K562 (cell line): ENCODE measurements around the gene KHDRBS2. TPM values are rescaled to one million over a fixed set of nuclear protein-coding genes. Genes with fewer than 3 reads are reported as not detected.

ENCODE experiments used
- ATAC-seq: fragments of 200-7000 bp; cut with Tn5 transposase; 3 replicates; pipeline ENCODE4 v1.9.1; 2020; ENCODE audit warnings: moderate library complexity
- BruUV-seq: library from RNA; stranded (reverse); fragments of 400-500 nt; replicated peaks from 2 replicates; lab custom pipeline; 2021; lab: Mats Ljungman, UMichigan
- CTCF ChIA-PET: fragments of 300-600 bp; formaldehyde crosslinking; extraction: SDS; loops from one replicate; lab custom pipeline; 2021; ENCODE audit warnings: low intra/inter-chr PET ratio; lab: Yijun Ruan, JAX
- POLR2A ChIA-PET: fragments of 300-600, 350-650 bp; sonication (Branson Sonifier 250); formaldehyde crosslinking; extraction: SDS; loops from one replicate; lab custom pipeline; 2021; ENCODE audit warnings: antibody characterized with exemption, inconsistent platforms; lab: Yijun Ruan, JAX
- DNase-seq, 4 experiments: peaks; one replicate each; pipeline versions ENCODE4 v3.0.0 to v3.0.0-alpha.2; 2011 to 2018; ENCODE audit warnings: low spot score in 3 of 4, mixed read lengths in 3 of 4; ENCODE audit errors: extremely low read depth in 1 of 4
- FAIRE-seq: peaks from 2 replicates; lab custom pipeline; 2011; peaks lifted over from hg19 to GRCh38; lab: Jason Lieb, UNC
- H2AFZ ChIP-seq: 2 replicates; pipeline ENCODE4 v1.6.0; 2011; ENCODE audit warnings: low read depth, low read length, control low read depth, inconsistent platforms
- H3K27ac ChIP-seq: fragments of 200-600 bp; 3 replicates; pipeline ENCODE4 v1.8.0; 2011; ENCODE audit warnings: low read depth, mild to moderate bottlenecking, control low read depth, inconsistent platforms, low read length, moderate library complexity, mixed read lengths; ENCODE audit errors: extremely low read depth
- H3K27me3 ChIP-seq, 2 experiments: fragments of 300-600 bp in 1 of 2; 2 replicates in 1 of 2; 3 replicates in 1 of 2; pipeline versions ENCODE4 v1.6.0 to v1.8.0; 2011; ENCODE audit warnings: inconsistent platforms in 2 of 2, low read length in 2 of 2, mild to moderate bottlenecking in 1 of 2, mixed read lengths in 1 of 2, moderate library complexity in 1 of 2; ENCODE audit not compliant: control insufficient read depth in 2 of 2, insufficient read depth in 2 of 2
- H3K36me3 ChIP-seq: fragments of 300-600 bp; 3 replicates; pipeline ENCODE4 v1.8.0; 2011; ENCODE audit warnings: mild to moderate bottlenecking, low read length, inconsistent platforms; ENCODE audit not compliant: control insufficient read depth, insufficient read depth
- H3K4me1 ChIP-seq, 2 experiments: fragments of 200-600 bp in 1 of 2; replicated peaks in 1 of 2; 2 replicates in 1 of 2; 3 replicates in 1 of 2; pipeline versions ENCODE4 v1.5.1 to v1.8.0; 2011; ENCODE audit warnings: inconsistent platforms in 2 of 2, low read length in 2 of 2, mild to moderate bottlenecking in 1 of 2, mixed read lengths in 1 of 2, moderate library complexity in 1 of 2; ENCODE audit not compliant: control insufficient read depth in 2 of 2, insufficient read depth in 2 of 2
- H3K4me2 ChIP-seq: 2 replicates; pipeline ENCODE4 v1.6.1; 2011; ENCODE audit warnings: low read length, control low read depth, inconsistent platforms, mixed read lengths; ENCODE audit not compliant: insufficient read depth
- H3K4me3 ChIP-seq: fragments of 200-600 bp; sonication (generic), shearing (Covaris generic); 2 replicates; pipeline ENCODE4 v1.5.1; 2016; ENCODE audit warnings: control low read depth, inconsistent platforms
- H3K79me2 ChIP-seq: fragments of 200-600 bp; 3 replicates; pipeline ENCODE4 v1.8.0; 2011; ENCODE audit warnings: low read length, inconsistent platforms; ENCODE audit not compliant: control insufficient read depth, insufficient read depth
- H3K9ac ChIP-seq, 2 experiments: 2 replicates each; pipeline versions ENCODE4 v1.6.0 to v1.6.1; 2011; ENCODE audit warnings: low read depth in 2 of 2, low read length in 2 of 2, control low read depth in 1 of 2, inconsistent platforms in 1 of 2, mild to moderate bottlenecking in 1 of 2, mixed read lengths in 1 of 2; ENCODE audit not compliant: insufficient read depth in 1 of 2
- H3K9me1 ChIP-seq: one replicate; pipeline ENCODE4 v1.6.0; 2011; ENCODE audit warnings: inconsistent platforms, mild to moderate bottlenecking, low read length, moderate library complexity; ENCODE audit not compliant: control insufficient read depth, insufficient read depth
- H3K9me3 ChIP-seq: replicated peaks from 2 replicates; pipeline ENCODE4 v1.5.1; 2011; ENCODE audit warnings: low read depth, low read length, inconsistent platforms; ENCODE audit not compliant: control insufficient read depth, insufficient read depth
- H4K20me1 ChIP-seq: replicated peaks from 2 replicates; pipeline ENCODE4 v1.6.1; 2011; ENCODE audit warnings: low read length, inconsistent platforms, mixed read lengths; ENCODE audit not compliant: control insufficient read depth, insufficient read depth
- CBX1 ChIP-seq: sonication (generic); IDR thresholded peaks from 2 replicates; pipeline ENCODE4 v1.6.1; 2016; ENCODE audit warnings: antibody characterized with exemption, low read depth, mild to moderate bottlenecking
- ERF ChIP-seq: fragments of 450-650 bp; formaldehyde crosslinking; IDR thresholded peaks from 2 replicates; pipeline ENCODE4 v1.4.0; 2020; ENCODE audit warnings: mild to moderate bottlenecking, mixed read lengths
- FOXP1 ChIP-seq: sonication (generic); formaldehyde crosslinking; IDR thresholded peaks from 2 replicates; pipeline ENCODE4 v1.8.0; 2022; ENCODE audit warnings: mild to moderate bottlenecking, missing genetic modification reagents
- MEF2A ChIP-seq: IDR thresholded peaks from 2 replicates; pipeline ENCODE4 v1.6.1; 2011; ENCODE audit warnings: low read depth, mild to moderate bottlenecking, low read length, moderate library complexity; ENCODE audit not compliant: control insufficient read depth
- MTA1 ChIP-seq: fragments of 450-650 bp; IDR thresholded peaks from 2 replicates; pipeline ENCODE4 v1.6.1; 2017; ENCODE audit warnings: borderline replicate concordance
- RBM15 ChIP-seq: fragments of 200-400 bp; formaldehyde crosslinking; IDR thresholded peaks from 2 replicates; pipeline ENCODE4 v1.6.1; 2018; ENCODE audit warnings: mild to moderate bottlenecking, low read length, moderate library complexity; ENCODE audit not compliant: insufficient read depth
- ZBTB8A ChIP-seq: fragments of 450-650 bp; IDR thresholded peaks from 2 replicates; pipeline ENCODE4 v1.6.1; 2018; ENCODE audit warnings: mild to moderate bottlenecking, moderate library complexity; ENCODE audit not compliant: partially characterized antibody
- ZC3H4 ChIP-seq: sonication (generic); formaldehyde crosslinking; IDR thresholded peaks from 2 replicates; pipeline ENCODE4 v1.9.0; 2021; ENCODE audit warnings: missing genetic modification reagents, borderline replicate concordance
- ZNF239 ChIP-seq: fragments of 250-450 bp; sonication (Bioruptor Pico); IDR thresholded peaks from 2 replicates; pipeline ENCODE4 v1.4.0; 2020; ENCODE audit warnings: mild to moderate bottlenecking
- ZNF384 ChIP-seq: IDR thresholded peaks from 2 replicates; pipeline ENCODE4 v1.6.1; 2012; ENCODE audit warnings: low read depth, low read length, improper control_type of control experiment
- ZNF699 ChIP-seq: fragments of 250-450 bp; sonication (Bioruptor Pico); IDR thresholded peaks from 2 replicates; pipeline ENCODE4 v1.8.0; 2021; ENCODE audit warnings: mild to moderate bottlenecking, moderate library complexity; ENCODE audit not compliant: insufficient replicate concordance
- WGBS: fragments of 100-300 bp; shearing (Covaris generic); methylation state at CpG from one replicate; pipeline ENCODE4 v1.1.6; 2016; ENCODE audit warnings: low coverage, mixed read lengths; ENCODE audit not compliant: insufficient coverage; ENCODE audit errors: missing lambda C conversion rate; 5-methylcytosine and 5-hydroxymethylcytosine counted together
- in situ Hi-C: fragments of 300-500 bp; cut with MboI; formaldehyde crosslinking; loops from 4 replicates; pipeline ENCODE4 v1.15.0; 2018; ENCODE audit warnings: inconsistent platforms, mixed read lengths
- intact Hi-C: fragments of 100-400 bp; cut with micrococcal nuclease; formaldehyde crosslinking; loops from 2 replicates; pipeline ENCODE4 v1.14.2; 2022
- polyA plus RNA-seq, 8 experiments: library from polyadenylated mRNA; depleted of rRNA in 4 of 8; stranded (reverse) in 5 of 8; unstranded in 3 of 8; fragments of >200 nt; fragmentation: Nextera tagmentation in 2 of 8; fragmentation: Illumina TruSeq in 1 of 8; extraction: Ambion mirVana in 2 of 8; extraction: Trizol in 1 of 8; gene quantifications; 2 replicates each; pipeline versions ENCODE4 v1.2.1 to v1.2.3, GENCODE V29; 2011 to 2014; ENCODE audit warnings: inconsistent platforms in 1 of 8, missing spikeins in 1 of 8
- total RNA-seq, 7 experiments: library from RNA; depleted of rRNA in 6 of 7; stranded (reverse); fragments of >200 nt in 6 of 7; fragmentation: Illumina TruSeq in 2 of 7; extraction: Trizol in 2 of 7; gene quantifications; 2 replicates each; pipeline versions ENCODE4 v1.2.1 to v1.2.3, GENCODE V29; 2011 to 2021; ENCODE audit warnings: low replicate concordance in 1 of 7
- TF ChIP-seq, protein P1 (sequence below): fragments of 250-450 bp; sonication (Bioruptor Pico); IDR thresholded peaks from 2 replicates; pipeline ENCODE4 v1.4.0; 2020; ENCODE audit warnings: mild to moderate bottlenecking, moderate library complexity
- TF ChIP-seq, protein P2 (sequence below): sonication (generic); formaldehyde crosslinking; IDR thresholded peaks from 2 replicates; pipeline ENCODE4 v1.8.0; 2023; ENCODE audit warnings: mild to moderate bottlenecking, missing genetic modification reagents

The KHDRBS2 gene
- total and polyA plus RNA-seq, 9 of the 15 experiments (the other 6 are each of a cell fraction or from before 2014, with no cell fraction given), result not detected

DNA sequence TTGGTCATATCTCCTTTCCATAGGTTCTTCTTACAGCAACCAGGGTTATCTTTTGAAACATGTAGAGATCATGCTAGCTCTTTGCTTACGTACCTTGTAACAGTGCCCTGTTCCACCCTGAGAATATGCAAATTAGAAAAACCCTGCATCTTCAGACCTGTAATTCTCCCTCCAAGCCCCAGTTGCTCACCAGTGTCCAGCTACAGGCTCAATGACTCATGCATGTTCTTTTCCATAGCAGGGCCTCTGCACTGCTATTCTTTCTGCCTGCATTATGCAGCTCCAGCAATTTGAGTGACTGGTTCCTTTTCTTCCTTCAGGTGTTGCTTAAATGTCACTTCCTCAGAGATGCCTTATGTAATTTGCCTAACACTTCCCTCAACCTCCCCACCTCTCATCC lies 636.2 kb downstream of the KHDRBS2 start (continued):
- no peak for TF ChIP-seq ZC3H4 (CRISPR knock-in tag)
- TF ChIP-seq ZNF239 (CRISPR knock-in tag), result no peak

- ATAC-seq (no peak), DNase-seq (no peak), FAIRE-seq (no peak)
- BruUV-seq, result no TSS peak
- no peak overlapping the region for H3K4me2 ChIP-seq
- no peaks in the 10 kb centered on the region for H4K20me1 ChIP-seq
- no peak overlapping the region for H2AFZ ChIP-seq
- no peak overlapping the region for H3K9ac ChIP-seq
- ChIA-PET POLR2A (no interaction called here), CTCF (no interaction called here)
- intact Hi-C loops (loop anchor here (10.0 kb wide), 1 partner anchor 76 kb away; no protein-coding TSS in a partner anchor), in situ Hi-C loops (no loop called here)
- no peak overlapping the region for H3K4me3 ChIP-seq
- H3K4me1 ChIP-seq, result no peaks in the 10 kb centered on the region
- 0% methylated on average over 3 of the region's 3 CpGs for WGBS
- no peak for TF ChIP-seq MEF2A
- TF ChIP-seq ZBTB8A, result no peak
- TF ChIP-seq ERF (CRISPR knock-in tag), result no peak
- TF ChIP-seq, protein P1, sequence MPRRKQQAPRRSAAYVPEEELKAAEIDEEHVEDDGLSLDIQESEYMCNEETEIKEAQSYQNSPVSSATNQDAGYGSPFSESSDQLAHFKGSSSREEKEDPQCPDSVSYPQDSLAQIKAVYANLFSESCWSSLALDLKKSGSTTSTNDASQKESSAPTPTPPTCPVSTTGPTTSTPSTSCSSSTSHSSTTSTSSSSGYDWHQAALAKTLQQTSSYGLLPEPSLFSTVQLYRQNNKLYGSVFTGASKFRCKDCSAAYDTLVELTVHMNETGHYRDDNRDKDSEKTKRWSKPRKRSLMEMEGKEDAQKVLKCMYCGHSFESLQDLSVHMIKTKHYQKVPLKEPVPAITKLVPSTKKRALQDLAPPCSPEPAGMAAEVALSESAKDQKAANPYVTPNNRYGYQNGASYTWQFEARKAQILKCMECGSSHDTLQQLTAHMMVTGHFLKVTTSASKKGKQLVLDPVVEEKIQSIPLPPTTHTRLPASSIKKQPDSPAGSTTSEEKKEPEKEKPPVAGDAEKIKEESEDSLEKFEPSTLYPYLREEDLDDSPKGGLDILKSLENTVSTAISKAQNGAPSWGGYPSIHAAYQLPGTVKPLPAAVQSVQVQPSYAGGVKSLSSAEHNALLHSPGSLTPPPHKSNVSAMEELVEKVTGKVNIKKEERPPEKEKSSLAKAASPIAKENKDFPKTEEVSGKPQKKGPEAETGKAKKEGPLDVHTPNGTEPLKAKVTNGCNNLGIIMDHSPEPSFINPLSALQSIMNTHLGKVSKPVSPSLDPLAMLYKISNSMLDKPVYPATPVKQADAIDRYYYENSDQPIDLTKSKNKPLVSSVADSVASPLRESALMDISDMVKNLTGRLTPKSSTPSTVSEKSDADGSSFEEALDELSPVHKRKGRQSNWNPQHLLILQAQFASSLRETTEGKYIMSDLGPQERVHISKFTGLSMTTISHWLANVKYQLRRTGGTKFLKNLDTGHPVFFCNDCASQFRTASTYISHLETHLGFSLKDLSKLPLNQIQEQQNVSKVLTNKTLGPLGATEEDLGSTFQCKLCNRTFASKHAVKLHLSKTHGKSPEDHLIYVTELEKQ (CRISPR knock-in tag), result no peak
- no peak for TF ChIP-seq MTA1
- TF ChIP-seq, protein P2, sequence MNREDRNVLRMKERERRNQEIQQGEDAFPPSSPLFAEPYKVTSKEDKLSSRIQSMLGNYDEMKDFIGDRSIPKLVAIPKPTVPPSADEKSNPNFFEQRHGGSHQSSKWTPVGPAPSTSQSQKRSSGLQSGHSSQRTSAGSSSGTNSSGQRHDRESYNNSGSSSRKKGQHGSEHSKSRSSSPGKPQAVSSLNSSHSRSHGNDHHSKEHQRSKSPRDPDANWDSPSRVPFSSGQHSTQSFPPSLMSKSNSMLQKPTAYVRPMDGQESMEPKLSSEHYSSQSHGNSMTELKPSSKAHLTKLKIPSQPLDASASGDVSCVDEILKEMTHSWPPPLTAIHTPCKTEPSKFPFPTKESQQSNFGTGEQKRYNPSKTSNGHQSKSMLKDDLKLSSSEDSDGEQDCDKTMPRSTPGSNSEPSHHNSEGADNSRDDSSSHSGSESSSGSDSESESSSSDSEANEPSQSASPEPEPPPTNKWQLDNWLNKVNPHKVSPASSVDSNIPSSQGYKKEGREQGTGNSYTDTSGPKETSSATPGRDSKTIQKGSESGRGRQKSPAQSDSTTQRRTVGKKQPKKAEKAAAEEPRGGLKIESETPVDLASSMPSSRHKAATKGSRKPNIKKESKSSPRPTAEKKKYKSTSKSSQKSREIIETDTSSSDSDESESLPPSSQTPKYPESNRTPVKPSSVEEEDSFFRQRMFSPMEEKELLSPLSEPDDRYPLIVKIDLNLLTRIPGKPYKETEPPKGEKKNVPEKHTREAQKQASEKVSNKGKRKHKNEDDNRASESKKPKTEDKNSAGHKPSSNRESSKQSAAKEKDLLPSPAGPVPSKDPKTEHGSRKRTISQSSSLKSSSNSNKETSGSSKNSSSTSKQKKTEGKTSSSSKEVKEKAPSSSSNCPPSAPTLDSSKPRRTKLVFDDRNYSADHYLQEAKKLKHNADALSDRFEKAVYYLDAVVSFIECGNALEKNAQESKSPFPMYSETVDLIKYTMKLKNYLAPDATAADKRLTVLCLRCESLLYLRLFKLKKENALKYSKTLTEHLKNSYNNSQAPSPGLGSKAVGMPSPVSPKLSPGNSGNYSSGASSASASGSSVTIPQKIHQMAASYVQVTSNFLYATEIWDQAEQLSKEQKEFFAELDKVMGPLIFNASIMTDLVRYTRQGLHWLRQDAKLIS (CRISPR knock-in tag), result no peak
- no peak for TF ChIP-seq ZNF384
- no peak for TF ChIP-seq RBM15
- no peak for TF ChIP-seq ZNF699 (CRISPR knock-in tag)
- TF ChIP-seq CBX1, result no peak
- no peak for TF ChIP-seq FOXP1 (CRISPR knock-in tag)
- H3K27ac ChIP-seq, result no peak overlapping the region
- H3K36me3 ChIP-seq, result no peaks in the 10 kb centered on the region
- no peaks in the 10 kb centered on the region for H3K27me3 ChIP-seq
- H3K9me1 ChIP-seq, result no peaks in the 10 kb centered on the region
- H3K79me2 ChIP-seq, result no peaks in the 10 kb centered on the region
- no peaks in the 10 kb centered on the region for H3K9me3 ChIP-seq
Measured at GRCh38 chr6:61640463-61640862, 645.6 kb downstream of the KHDRBS2 start.
